ENCODE measurements around the gene CLIP4.

CLIP4 gene

GRCh38 chr2:29236074-29236473 lies 120.9 kb downstream of the CLIP4 start:
- TF ChIP-seq GATA3 (IDR thresholded peaks at IDR 0.05; ENCODE audit: low read depth, low read length) (no peak), GATA2 (IDR thresholded peaks at IDR 0.05; ENCODE audit: low read depth, low read length) (no peak)

- no peak for TF ChIP-seq GATA3 (IDR thresholded peaks at IDR 0.05; ENCODE audit: low read depth, low read length)
- no peak for TF ChIP-seq GATA2 (IDR thresholded peaks at IDR 0.05; ENCODE audit: low read depth, low read length)
These were observed 123.3 kb downstream of the CLIP4 start for GRCh38 chr2:29238497-29238896.

Data from SH-SY5Y (cell line).